Measurements from ENCODE around the gene LGI1. TPM values are rescaled to one million over a fixed set of nuclear protein-coding genes. Genes with fewer than 3 reads are reported as not detected.

LGI1 gene
- total RNA-seq, 1 experiment from 2014 or later, result not detected

DNA sequence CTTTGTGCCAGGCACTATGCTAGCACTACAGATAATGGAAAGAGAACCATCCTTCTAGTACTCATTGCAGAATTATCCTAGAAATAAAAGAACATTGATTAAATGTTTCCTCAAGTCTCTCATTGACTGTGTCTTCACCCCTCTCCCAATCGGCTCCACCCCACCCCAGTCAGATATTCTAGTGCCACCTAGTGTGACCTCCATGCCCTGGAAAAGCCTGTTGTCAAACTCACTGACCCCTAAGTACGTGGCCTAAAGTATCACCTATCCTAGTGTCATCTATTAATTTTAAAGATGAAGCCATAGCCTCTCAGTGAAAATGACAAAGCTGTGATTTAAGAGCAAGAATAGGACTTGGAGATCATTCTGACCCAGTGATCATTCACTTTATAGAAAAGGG, 26.3 kb downstream of the LGI1 start (continued):
- TF ChIP-seq, protein P1, sequence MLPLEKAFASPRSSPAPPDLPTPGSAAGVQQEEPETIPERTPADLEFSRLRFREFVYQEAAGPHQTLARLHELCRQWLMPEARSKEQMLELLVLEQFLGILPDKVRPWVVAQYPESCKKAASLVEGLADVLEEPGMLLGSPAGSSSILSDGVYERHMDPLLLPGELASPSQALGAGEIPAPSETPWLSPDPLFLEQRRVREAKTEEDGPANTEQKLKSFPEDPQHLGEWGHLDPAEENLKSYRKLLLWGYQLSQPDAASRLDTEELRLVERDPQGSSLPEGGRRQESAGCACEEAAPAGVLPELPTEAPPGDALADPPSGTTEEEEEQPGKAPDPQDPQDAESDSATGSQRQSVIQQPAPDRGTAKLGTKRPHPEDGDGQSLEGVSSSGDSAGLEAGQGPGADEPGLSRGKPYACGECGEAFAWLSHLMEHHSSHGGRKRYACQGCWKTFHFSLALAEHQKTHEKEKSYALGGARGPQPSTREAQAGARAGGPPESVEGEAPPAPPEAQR (CRISPR knock-in tag; IDR thresholded peaks at IDR 0.05), result no peak
- TF ChIP-seq JUN (CRISPR knock-in tag; IDR thresholded peaks at IDR 0.05), result no peak
- TF ChIP-seq FOXK1 (CRISPR knock-in tag; IDR thresholded peaks at IDR 0.05), result no peak
- no peak for TF ChIP-seq ATF1 (CRISPR knock-in tag; IDR thresholded peaks at IDR 0.05)
- no peak for TF ChIP-seq TEAD1 (CRISPR knock-in tag; IDR thresholded peaks at IDR 0.05)
- TF ChIP-seq TP53 (CRISPR knock-in tag; IDR thresholded peaks at IDR 0.05), result no peak
- TF ChIP-seq CREB1 (CRISPR knock-in tag; IDR thresholded peaks at IDR 0.05), result no peak
- no peak for TF ChIP-seq ZNF396 (CRISPR knock-in tag; IDR thresholded peaks at IDR 0.05; ENCODE audit: borderline replicate concordance)
- TF ChIP-seq, protein P2, sequence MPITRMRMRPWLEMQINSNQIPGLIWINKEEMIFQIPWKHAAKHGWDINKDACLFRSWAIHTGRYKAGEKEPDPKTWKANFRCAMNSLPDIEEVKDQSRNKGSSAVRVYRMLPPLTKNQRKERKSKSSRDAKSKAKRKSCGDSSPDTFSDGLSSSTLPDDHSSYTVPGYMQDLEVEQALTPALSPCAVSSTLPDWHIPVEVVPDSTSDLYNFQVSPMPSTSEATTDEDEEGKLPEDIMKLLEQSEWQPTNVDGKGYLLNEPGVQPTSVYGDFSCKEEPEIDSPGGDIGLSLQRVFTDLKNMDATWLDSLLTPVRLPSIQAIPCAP (CRISPR knock-in tag; IDR thresholded peaks at IDR 0.05), result no peak
- TF ChIP-seq TCF7 (CRISPR knock-in tag; IDR thresholded peaks at IDR 0.05; ENCODE audit: low read depth), result no peak

DNA sequence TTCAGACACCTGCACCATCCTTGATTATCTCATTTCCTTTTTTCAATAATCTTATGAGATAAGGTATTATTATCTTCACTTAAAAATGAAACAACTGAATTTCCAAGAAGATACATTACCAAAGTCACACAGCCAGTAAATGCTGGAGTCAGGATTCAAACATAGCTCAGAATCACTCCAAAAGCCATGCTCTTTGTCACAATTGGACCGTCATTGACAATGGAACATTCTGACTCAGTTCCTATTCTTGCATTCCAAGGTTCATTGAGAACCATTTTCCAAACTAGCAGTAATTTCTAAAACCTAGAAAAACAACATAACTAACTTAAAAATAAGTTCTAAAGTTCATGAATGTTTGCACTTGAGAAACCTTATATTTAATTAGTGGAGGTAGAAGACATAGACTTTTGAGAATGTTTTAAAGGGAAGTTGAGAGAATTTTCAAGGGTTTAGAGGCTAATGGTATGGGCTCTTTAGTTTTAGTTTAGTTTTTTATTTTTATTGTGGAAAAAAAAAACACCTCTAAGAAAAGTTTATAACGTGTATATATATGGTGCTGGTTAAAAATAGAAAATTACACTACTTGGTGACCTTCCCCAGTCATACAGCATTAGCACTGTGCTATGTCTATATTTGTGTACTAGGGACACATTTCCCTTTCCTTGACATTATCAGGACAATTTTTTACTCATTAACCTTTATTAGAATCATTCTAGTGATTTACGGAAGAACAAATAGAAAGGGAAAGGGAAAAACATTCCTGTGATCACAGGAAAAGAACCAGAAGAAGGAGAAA, 30.9 kb downstream of the LGI1 start:
- Mint-ChIP-seq H3K27me3 (ENCODE audit: low read depth) (no peaks in the 10 kb centered on the region), H3K27ac (no peak overlapping the region; the same call in 1 of the 2 replicates), H3K4me1 (peaks cover 36% of the 10 kb centered on the region), H3K36me3 (no peaks in the 10 kb centered on the region), H3K9me3 (no peaks in the 10 kb centered on the region), H3K4me3 (no peak overlapping the region)
- DNase-seq (ENCODE audit: low spot score) (no peak), ATAC-seq (no peak)
- POLR2A ChIA-PET, result no interaction called here
- CTCF ChIA-PET, result interaction anchor here (1.2 kb wide), 1 partner anchor 27 kb away, joined by 4 read pairs; no protein-coding TSS in a partner anchor
- TF ChIP-seq, protein P3, sequence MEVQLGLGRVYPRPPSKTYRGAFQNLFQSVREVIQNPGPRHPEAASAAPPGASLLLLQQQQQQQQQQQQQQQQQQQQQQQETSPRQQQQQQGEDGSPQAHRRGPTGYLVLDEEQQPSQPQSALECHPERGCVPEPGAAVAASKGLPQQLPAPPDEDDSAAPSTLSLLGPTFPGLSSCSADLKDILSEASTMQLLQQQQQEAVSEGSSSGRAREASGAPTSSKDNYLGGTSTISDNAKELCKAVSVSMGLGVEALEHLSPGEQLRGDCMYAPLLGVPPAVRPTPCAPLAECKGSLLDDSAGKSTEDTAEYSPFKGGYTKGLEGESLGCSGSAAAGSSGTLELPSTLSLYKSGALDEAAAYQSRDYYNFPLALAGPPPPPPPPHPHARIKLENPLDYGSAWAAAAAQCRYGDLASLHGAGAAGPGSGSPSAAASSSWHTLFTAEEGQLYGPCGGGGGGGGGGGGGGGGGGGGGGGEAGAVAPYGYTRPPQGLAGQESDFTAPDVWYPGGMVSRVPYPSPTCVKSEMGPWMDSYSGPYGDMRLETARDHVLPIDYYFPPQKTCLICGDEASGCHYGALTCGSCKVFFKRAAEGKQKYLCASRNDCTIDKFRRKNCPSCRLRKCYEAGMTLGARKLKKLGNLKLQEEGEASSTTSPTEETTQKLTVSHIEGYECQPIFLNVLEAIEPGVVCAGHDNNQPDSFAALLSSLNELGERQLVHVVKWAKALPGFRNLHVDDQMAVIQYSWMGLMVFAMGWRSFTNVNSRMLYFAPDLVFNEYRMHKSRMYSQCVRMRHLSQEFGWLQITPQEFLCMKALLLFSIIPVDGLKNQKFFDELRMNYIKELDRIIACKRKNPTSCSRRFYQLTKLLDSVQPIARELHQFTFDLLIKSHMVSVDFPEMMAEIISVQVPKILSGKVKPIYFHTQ (CRISPR knock-in tag; IDR thresholded peaks at IDR 0.05), result no peak
- no peak for TF ChIP-seq TEAD1 (CRISPR knock-in tag; IDR thresholded peaks at IDR 0.05)
- no peak for TF ChIP-seq EMX1 (CRISPR knock-in tag; IDR thresholded peaks at IDR 0.05)
- no peak for TF ChIP-seq MYBL2 (CRISPR knock-in tag; IDR thresholded peaks at IDR 0.05)
- no peak for TF ChIP-seq ESRRA (CRISPR knock-in tag; IDR thresholded peaks at IDR 0.05; ENCODE audit: borderline replicate concordance)
- no peak for TF ChIP-seq CREB1 (CRISPR knock-in tag; IDR thresholded peaks at IDR 0.05)
- no peak for TF ChIP-seq ZNF121 (CRISPR knock-in tag; IDR thresholded peaks at IDR 0.05)
- TF ChIP-seq, protein P4, sequence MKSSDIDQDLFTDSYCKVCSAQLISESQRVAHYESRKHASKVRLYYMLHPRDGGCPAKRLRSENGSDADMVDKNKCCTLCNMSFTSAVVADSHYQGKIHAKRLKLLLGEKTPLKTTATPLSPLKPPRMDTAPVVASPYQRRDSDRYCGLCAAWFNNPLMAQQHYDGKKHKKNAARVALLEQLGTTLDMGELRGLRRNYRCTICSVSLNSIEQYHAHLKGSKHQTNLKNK (CRISPR knock-in tag; IDR thresholded peaks at IDR 0.05), result no peak
- TF ChIP-seq, protein P5, sequence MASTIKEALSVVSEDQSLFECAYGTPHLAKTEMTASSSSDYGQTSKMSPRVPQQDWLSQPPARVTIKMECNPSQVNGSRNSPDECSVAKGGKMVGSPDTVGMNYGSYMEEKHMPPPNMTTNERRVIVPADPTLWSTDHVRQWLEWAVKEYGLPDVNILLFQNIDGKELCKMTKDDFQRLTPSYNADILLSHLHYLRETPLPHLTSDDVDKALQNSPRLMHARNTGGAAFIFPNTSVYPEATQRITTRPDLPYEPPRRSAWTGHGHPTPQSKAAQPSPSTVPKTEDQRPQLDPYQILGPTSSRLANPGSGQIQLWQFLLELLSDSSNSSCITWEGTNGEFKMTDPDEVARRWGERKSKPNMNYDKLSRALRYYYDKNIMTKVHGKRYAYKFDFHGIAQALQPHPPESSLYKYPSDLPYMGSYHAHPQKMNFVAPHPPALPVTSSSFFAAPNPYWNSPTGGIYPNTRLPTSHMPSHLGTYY (CRISPR knock-in tag; IDR thresholded peaks at IDR 0.05), result no peak
- no peak for TF ChIP-seq FOXJ3 (CRISPR knock-in tag; IDR thresholded peaks at IDR 0.05; ENCODE audit: borderline replicate concordance)
- TF ChIP-seq, protein P2 (CRISPR knock-in tag; IDR thresholded peaks at IDR 0.05), result no peak
- TF ChIP-seq, protein P6, sequence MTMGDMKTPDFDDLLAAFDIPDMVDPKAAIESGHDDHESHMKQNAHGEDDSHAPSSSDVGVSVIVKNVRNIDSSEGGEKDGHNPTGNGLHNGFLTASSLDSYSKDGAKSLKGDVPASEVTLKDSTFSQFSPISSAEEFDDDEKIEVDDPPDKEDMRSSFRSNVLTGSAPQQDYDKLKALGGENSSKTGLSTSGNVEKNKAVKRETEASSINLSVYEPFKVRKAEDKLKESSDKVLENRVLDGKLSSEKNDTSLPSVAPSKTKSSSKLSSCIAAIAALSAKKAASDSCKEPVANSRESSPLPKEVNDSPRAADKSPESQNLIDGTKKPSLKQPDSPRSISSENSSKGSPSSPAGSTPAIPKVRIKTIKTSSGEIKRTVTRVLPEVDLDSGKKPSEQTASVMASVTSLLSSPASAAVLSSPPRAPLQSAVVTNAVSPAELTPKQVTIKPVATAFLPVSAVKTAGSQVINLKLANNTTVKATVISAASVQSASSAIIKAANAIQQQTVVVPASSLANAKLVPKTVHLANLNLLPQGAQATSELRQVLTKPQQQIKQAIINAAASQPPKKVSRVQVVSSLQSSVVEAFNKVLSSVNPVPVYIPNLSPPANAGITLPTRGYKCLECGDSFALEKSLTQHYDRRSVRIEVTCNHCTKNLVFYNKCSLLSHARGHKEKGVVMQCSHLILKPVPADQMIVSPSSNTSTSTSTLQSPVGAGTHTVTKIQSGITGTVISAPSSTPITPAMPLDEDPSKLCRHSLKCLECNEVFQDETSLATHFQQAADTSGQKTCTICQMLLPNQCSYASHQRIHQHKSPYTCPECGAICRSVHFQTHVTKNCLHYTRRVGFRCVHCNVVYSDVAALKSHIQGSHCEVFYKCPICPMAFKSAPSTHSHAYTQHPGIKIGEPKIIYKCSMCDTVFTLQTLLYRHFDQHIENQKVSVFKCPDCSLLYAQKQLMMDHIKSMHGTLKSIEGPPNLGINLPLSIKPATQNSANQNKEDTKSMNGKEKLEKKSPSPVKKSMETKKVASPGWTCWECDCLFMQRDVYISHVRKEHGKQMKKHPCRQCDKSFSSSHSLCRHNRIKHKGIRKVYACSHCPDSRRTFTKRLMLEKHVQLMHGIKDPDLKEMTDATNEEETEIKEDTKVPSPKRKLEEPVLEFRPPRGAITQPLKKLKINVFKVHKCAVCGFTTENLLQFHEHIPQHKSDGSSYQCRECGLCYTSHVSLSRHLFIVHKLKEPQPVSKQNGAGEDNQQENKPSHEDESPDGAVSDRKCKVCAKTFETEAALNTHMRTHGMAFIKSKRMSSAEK (CRISPR knock-in tag; IDR thresholded peaks at IDR 0.05; ENCODE audit: borderline replicate concordance), result no peak
